Measurements from ENCODE around the gene PRR7. TPM values are rescaled to one million over a fixed set of nuclear protein-coding genes. Genes with fewer than 3 reads are reported as not detected.

The PRR7 gene
- total RNA-seq, 1 experiment from 2014 or later = 69.3 TPM

GRCh38 chr5:177468685-177469628 is 22.3 kb downstream of the PRR7 start:
- DNase-seq (ENCODE audit: low spot score) = no peak

DNA sequence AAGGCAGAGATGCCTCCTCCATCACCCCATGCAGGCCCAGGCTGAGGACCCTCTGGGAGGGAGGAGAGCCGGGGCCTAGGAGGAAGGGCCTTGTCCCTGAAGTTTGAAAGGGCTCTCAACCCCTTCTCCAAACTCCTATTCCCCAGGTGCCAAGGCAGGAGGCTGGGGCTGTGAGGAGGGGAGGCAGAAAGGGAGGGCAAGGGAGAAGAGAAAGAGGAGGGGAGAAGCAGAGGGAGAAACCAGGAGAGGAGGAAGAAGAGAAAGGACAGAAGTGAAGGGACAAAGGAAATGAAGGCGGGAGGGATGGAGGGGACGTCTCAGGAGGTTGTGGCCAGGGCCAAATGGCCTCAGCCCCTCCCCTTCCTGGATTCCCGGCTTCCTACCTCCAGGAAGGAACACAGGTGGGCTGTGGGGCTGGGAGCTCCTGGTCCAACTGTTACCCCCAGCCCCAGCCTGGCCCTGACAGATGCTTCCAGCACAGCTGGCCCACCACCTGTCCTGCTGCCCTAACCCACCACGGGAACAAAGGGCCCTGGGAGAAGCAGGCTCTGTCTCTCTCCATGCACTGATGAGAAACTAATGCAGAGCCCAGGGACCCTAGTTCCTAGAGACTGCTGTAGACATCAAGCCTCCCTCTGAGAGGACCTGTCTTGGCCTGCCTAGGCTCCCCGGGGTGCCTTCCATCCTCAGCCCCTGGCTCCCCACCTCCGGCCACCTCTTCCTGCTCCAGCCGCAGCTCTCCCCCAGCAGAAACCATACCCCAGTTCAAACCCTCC is 23.3 kb downstream of the PRR7 start:
- no peak for DNase-seq (ENCODE audit: low spot score)

DNA sequence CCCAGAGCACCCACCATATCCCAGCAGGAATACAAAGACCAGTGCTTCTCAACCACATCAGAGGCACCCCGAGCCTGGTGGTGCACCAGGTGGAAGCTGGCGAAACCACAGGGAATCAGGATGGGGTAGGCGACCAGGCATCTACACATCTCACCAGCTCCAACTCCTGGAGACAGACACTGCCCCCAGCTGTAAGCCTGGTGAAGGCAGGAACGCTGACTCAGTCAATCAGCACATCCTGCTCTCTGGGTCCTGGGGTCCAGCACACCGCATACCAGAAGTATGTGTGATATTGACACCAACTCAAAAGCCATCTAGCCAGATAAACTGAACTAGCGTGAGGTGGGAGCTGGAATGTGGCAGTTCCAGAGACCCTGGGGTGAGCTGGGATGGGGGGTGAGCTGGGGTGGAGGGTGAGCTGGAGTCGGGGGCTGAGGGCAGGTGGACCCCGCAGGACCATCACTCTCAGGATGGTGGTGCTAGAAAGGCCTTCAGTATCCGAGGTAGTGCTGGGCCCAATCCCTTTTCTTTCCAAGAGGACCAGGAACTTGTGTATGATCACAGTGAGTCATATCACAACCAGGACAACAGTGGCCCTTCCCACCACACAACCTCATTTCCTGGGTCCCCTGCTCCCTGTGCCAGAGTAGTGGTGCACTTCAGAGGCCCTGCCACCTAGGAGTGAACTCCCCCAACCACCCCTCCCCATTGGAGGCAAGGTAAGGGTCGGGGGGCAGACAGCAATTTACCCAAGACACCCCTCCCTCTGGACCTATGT is 24.3 kb downstream of the PRR7 start:
- no peak for DNase-seq (ENCODE audit: low spot score)

DNA sequence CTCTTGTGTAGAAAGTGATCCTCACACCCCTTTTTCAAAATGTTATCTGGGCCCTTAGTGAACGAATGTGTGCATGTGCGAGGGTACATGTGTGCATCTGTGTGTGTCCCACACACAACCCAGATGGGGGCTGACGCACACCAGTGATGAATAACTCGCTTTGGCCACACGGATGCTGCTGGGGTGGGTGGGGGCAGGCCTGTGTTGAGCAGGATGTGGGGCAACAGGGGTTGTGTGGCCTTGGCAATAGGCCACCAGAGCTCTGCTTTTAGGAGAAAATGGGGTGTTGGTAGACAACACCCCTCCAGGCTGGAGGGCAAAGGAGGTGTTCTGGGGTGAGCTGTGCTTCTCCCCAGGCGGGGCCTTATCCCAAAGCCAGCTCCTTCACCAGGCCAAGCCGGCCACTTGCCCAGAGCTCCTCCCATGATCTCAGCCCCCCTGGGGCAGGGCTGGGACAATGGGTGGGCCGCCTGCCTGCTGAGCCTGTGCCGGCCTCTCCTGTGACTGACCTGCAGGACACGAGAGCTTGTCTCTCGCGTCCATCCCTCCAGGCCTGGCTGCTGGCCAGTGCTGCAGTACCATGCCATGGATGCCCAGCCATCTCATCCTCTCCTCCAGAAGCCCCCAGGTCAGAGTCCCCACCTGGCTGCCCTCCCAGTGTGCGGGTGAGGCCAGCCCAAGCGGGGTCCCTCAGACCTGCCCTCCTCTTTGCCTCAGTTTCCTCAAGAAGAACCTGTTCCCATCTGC is 25.2 kb downstream of the PRR7 start:
- DNase-seq (ENCODE audit: low spot score) = no peak

- no peak for DNase-seq (ENCODE audit: low spot score)
Observed at GRCh38 chr5:177472460-177473442, 26.1 kb downstream of the PRR7 start.

DNA sequence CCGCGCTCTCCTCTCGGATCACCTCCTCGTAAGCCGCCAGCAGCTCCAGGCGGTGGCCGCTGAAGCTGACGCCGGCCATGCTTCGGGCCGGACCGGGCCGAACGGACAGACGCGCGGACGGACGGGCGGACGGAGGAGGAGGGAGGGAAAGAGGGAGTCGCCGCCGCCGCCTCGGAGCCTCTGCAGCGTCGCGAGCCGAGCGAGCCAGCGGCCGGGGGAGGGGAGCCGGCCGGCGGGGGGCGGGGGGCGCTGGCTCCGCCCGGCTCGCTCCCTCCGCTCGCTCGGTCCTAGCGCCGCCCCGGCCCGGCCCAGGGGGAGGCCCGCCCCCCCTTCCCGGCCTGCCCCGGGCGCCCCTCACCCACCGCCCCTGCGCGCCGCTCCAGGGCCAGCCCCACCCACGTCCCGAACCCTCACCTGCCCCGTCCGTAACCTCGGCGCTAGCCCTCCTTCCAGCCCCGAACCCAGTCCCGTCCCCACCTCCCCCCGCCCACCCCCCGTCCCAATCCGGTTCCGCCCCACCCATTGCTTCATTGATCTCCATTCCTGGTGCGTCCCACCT is 26.9 kb downstream of the PRR7 start, which contains the start of gene DBN1:
Gene DBN1 (minus strand): TSS at position 192 of the 559 bp plus-strand sequence. CDS start 113 bp downstream, at position 79.
- no peak for DNase-seq (ENCODE audit: low spot score)

- DNase-seq (ENCODE audit: low spot score) = no peak
Observed at GRCh38 chr5:177474002-177474476, 27.4 kb downstream of the PRR7 start.

- no peak for DNase-seq (ENCODE audit: low spot score)
Observed at GRCh38 chr5:177474846-177475562, 28.4 kb downstream of the PRR7 start.

DNA sequence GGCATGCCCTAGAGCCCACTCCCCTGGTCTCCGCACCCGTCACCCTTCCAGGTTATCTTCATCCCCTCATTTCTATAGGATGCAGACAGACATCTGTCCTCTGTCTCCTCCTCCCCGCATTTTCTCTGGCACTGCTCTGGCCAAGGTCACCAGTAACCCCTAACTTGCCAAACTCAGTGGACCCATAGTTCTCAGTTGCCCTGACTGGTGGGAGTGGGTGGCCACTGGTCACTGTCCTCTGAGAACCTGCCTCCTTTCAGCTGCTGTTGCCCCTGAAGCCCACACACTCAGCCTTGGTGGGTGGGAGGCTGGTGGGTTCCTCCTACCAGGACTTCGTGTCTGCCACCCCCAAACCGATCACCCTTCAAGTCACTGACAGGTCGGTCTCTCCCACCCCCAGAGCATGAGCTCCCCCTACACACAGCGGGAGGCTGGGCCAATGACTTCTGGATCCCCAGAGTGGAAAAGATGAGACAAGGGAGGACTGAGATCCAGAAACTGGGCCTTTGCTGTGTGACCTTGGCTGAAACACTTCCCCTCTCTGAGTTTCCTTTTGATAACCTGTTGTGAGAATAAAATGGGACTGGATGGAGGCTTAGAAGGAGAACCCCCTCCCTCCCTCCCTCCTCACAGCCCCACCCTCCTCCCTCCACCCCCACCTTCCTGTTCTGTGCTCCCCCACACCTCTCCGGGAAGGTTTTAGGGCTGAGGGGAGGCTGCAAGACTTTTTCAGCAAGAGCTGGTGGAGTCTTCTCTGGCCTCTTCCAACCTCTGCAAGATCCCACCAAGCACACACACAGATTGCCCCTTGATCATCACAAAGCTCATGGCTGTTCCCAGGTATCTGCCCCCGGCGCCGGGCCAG is 29.2 kb downstream of the PRR7 start:
- DNase-seq (ENCODE audit: low spot score) = no peak

DNA sequence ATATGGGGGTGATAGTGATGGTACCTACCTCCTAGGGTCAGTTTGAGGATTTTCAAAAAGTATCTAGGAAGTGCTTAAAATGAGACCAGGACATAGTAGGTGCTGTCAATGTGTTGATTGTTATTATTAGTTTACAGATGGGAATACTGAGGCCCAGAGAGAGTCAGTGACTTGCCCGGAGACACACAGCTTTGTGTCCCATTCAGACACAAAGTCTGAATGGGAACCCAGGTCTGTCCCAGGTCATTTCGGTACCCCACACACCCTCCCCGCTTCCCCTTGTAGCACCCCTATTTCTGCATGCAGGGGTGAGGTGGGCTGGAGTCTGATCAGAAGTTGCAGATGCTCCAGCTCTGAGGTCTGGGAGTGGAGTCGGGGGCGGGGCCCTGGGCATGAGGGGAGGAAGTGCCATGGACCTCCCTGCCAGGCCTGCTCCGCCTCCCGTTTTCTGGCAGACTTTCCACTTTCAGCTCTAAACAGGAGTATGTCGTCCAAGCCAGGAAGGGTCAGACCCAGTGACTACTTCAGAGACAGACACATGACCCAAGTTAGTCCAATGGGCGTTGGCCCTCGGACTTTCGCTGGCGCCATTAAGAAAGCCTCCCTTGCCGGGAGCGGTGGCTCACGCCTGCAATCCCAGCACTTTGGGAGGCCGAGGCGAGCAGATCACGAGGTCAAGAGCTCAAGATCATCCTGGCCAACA is 30.1 kb downstream of the PRR7 start:
- DNase-seq (ENCODE audit: low spot score) = no peak

- DNase-seq (ENCODE audit: low spot score) = no peak
Observed at GRCh38 chr5:177477701-177478477, 31.3 kb downstream of the PRR7 start.

GRCh38 chr5:177478711-177479646 is 32.4 kb downstream of the PRR7 start:
- DNase-seq (ENCODE audit: low spot score) = no peak

GRCh38 chr5:177479774-177480173 is 33.2 kb downstream of the PRR7 start:
- no peak for DNase-seq (ENCODE audit: low spot score)

GRCh38 chr5:177482359-177482795 is 35.8 kb downstream of the PRR7 start:
- DNase-seq (ENCODE audit: low spot score) = no peak

DNA sequence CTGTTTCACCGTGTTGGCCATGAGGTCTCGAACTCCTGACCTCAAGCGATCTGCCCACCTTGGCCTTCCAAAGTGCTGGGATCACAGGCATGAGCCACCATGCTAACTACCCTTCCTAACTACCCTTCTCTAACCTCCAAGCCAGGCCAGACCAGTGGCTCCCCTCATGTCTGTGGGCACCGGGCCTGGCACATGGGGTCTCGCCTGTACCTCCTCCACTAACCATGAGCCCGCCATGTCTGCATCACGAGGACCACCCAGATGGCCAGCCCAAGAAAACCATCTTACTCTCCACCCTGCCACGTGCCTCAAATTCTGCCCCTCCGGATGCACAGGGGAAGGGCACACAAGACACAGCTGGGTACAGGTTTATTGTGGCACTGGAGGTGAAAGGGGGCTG is 36.4 kb downstream of the PRR7 start:
- no peak for DNase-seq (ENCODE audit: low spot score)

Data from HT-29 (cell line).